Lung (tissue), 12 donors: Measurements from ENCODE around the gene HDAC10. TPM values are rescaled to one million over a fixed set of nuclear protein-coding genes. Genes with fewer than 3 reads are reported as not detected.

ENCODE experiments used
- ATAC-seq: fragments of 200-7000 bp; cut with Tn5 transposase; one replicate; pipeline ENCODE4 v1.9.1; 2020; ENCODE audit warnings: moderate number of reproducible peaks; ENCODE audit not compliant: insufficient read depth, low FRiP score
- DNase-seq, 3 donors: peaks; one replicate each; pipeline ENCODE4 v3.0.0-alpha.2; 2013 to 2017
- H3K27ac ChIP-seq, 2 donors: one replicate each; pipeline ENCODE4 v1.5.1; 2013; ENCODE audit warnings: mild to moderate bottlenecking in 2 of 2, moderate library complexity in 2 of 2, control low read depth in 1 of 2, inconsistent platforms in 1 of 2, low read depth in 1 of 2, low read length in 1 of 2
- H3K27me3 ChIP-seq, 3 donors: one replicate each; pipeline ENCODE4 v1.5.1; 2013; ENCODE audit warnings: low read length in 2 of 3; ENCODE audit not compliant: control insufficient read depth in 3 of 3, insufficient read depth in 3 of 3
- H3K36me3 ChIP-seq, 4 donors: one replicate each; pipeline ENCODE4 v1.5.1; 2013; ENCODE audit warnings: low read length in 4 of 4, mild to moderate bottlenecking in 1 of 4, moderate library complexity in 1 of 4; ENCODE audit not compliant: control insufficient read depth in 4 of 4, insufficient read depth in 4 of 4
- H3K4me1 ChIP-seq, 5 donors: one replicate each; pipeline ENCODE4 v1.5.1; 2013; ENCODE audit warnings: low read length in 5 of 5, mild to moderate bottlenecking in 2 of 5, moderate library complexity in 1 of 5; ENCODE audit not compliant: control insufficient read depth in 5 of 5, insufficient read depth in 5 of 5
- H3K4me3 ChIP-seq: one replicate; pipeline ENCODE4 v1.5.1; 2013; ENCODE audit warnings: mild to moderate bottlenecking, control low read depth, moderate library complexity
- H3K9ac ChIP-seq, 2 donors: one replicate each; pipeline ENCODE4 v1.5.1; 2013; ENCODE audit warnings: low read length in 2 of 2, control low read depth in 1 of 2; ENCODE audit not compliant: insufficient read depth in 1 of 2
- H3K9me3 ChIP-seq, 4 donors: one replicate each; pipeline ENCODE4 v1.5.1; 2013; ENCODE audit warnings: low read length in 3 of 4, mild to moderate bottlenecking in 1 of 4, moderate library complexity in 1 of 4; ENCODE audit not compliant: control insufficient read depth in 4 of 4, insufficient read depth in 3 of 4
- WGBS, 2 donors: extraction: QIAGEN DNeasy Blood & Tissue Kit; methylation state at CpG; one replicate each; pipeline ENCODE4 v1.1.7; 2013; 5-methylcytosine and 5-hydroxymethylcytosine counted together
- polyA plus RNA-seq, 2 donors: library from polyadenylated mRNA; stranded (reverse); fragments of 200-250 nt; gene quantifications; one replicate each; pipeline ENCODE4 v1.2.1, GENCODE V29; 2013
- total RNA-seq, 2 donors: library from RNA; depleted of rRNA in 1 of 2; stranded (reverse); fragments of >200 nt in 1 of 2; gene quantifications; one replicate each; pipeline ENCODE4 v1.2.1, GENCODE V29; 2014 to 2021
- TF ChIP-seq, protein P1 (sequence below): IDR thresholded peaks from 2 replicates; pipeline ENCODE4 v1.5.1; 2012; ENCODE audit warnings: mild to moderate bottlenecking; ENCODE audit errors: control extremely low read depth, extremely low read depth
- donor health status: control.
- donor health status: control.
- donor health status: Bipolar disorder and iron deficiency.
- donor health status: healthy.
- donor health status: DM: yes; HTN: yes; CAD: no.

HDAC10 gene
- total and polyA plus RNA-seq, 4 donors = 32.2 to 53.7 (median 36.3) TPM

DNA sequence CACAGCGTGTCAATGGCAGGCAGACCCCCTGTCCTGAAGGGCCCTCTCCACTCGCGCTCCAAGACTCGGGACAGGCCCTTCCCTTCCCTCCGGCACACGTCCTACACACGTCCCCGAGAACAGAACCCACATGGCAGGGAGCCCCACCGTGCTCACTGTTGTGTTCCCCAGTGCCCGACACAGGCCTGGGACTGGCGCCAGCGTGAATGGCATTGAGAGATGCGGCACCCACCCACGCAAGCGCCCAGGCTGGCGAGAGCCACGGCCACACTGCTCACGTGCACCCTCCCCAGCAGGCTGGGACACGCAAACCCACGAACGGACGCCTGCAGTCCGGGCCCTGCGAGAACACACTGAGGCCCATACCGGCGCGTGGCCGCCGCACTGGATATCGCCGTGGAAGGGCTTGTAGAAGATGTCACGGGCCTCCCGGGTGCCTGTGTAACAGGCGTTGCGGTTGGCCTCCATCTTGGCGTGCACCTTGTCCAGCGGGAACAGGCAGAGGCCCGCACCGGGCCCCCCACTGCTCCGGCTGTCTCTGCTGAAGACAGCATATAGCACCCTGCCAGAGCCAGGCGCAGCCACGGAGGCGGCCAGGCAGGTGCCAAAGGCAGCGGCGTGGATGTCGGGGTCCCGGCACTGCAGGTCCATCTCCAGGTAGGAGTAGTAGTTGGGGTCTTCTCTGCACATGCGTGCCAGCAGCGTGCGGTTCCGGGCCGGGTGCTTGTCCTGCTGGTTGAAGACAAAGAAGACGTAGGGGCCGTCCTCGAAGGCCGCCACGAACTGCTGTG lies 38.3 kb upstream of the HDAC10 start:
- DNase-seq (no peak), ATAC-seq (no peak)
- Histone ChIP-seq H3K4me3 (no peak overlapping the region), H3K4me1 (peaks cover 0 to 20% (median 16%) of the 10 kb centered on the region in 5 donors), H3K27ac (no peak overlapping the region), H3K9ac (no peak overlapping the region), H3K27me3 (no peaks in the 10 kb centered on the region), H3K9me3 (no peaks in the 10 kb centered on the region), H3K36me3 (peaks cover 0 to 62% (median 20%) of the 10 kb centered on the region in 4 donors)
- TF ChIP-seq, protein P1, sequence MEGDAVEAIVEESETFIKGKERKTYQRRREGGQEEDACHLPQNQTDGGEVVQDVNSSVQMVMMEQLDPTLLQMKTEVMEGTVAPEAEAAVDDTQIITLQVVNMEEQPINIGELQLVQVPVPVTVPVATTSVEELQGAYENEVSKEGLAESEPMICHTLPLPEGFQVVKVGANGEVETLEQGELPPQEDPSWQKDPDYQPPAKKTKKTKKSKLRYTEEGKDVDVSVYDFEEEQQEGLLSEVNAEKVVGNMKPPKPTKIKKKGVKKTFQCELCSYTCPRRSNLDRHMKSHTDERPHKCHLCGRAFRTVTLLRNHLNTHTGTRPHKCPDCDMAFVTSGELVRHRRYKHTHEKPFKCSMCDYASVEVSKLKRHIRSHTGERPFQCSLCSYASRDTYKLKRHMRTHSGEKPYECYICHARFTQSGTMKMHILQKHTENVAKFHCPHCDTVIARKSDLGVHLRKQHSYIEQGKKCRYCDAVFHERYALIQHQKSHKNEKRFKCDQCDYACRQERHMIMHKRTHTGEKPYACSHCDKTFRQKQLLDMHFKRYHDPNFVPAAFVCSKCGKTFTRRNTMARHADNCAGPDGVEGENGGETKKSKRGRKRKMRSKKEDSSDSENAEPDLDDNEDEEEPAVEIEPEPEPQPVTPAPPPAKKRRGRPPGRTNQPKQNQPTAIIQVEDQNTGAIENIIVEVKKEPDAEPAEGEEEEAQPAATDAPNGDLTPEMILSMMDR = no peak
- WGBS, 2 donors = 94 to 97% methylated on average over 57 of the region's 57 CpGs

- TF ChIP-seq, protein P1 = no peak
- peaks cover 0 to 7% (median 5%) of the 10 kb centered on the region in 5 donors for H3K4me1 ChIP-seq
- no peak overlapping the region for H3K27ac ChIP-seq
- H3K9ac ChIP-seq = no peak overlapping the region
- peaks cover 0 to 78% (median 22%) of the 10 kb centered on the region in 4 donors for H3K36me3 ChIP-seq
- no peak for DNase-seq
- H3K4me3 ChIP-seq = no peak overlapping the region
- no peaks in the 10 kb centered on the region for H3K27me3 ChIP-seq
- 94 to 95% methylated on average over 26 to 31 of the region's 31 CpGs for WGBS, 2 donors
- no peaks in the 10 kb centered on the region for H3K9me3 ChIP-seq
- ATAC-seq = no peak
Observed at GRCh38 chr22:50287731-50288130, 36.7 kb upstream of the HDAC10 start.

- H3K27ac ChIP-seq = no peak overlapping the region
- DNase-seq = no peak
Observed at GRCh38 chr22:50286701-50287318, 35.7 kb upstream of the HDAC10 start.

More at GRCh38 chr22:50286701-50287318, 35.7 kb upstream of the HDAC10 start:
- TF ChIP-seq, protein P1 = no peak
- Histone ChIP-seq H3K4me1 (peaks cover 0 to 7% (median 3%) of the 10 kb centered on the region in 5 donors), H3K9ac (no peak overlapping the region), H3K4me3 (no peak overlapping the region), H3K27me3 (no peaks in the 10 kb centered on the region), H3K9me3 (no peaks in the 10 kb centered on the region), H3K36me3 (peaks cover 0 to 87% (median 25%) of the 10 kb centered on the region in 4 donors)
- 93 to 95% methylated on average over 40 of the region's 40 CpGs for whole genome bisulfite sequencing, 2 donors
- ATAC-seq = no peak
